LHCN-M2 (cell line): ENCODE data around the gene ASH1L. TPM values are rescaled to one million over a fixed set of nuclear protein-coding genes. Genes with fewer than 3 reads are reported as not detected.
"Not testable (repeated sequence)": the region's sequence is repeated elsewhere in the genome, so short reads cannot be mapped to it uniquely, and the experiment has no call there.

Source experiments
- DNase-seq: peaks from one replicate; pipeline ENCODE4 v3.0.0-alpha.2; 2012; ENCODE audit warnings: low read depth
- polyA plus RNA-seq: library from polyadenylated mRNA; unstranded; fragments of >200 nt; gene quantifications from one replicate; pipeline ENCODE4 v1.2.1, GENCODE V29; 2012; ENCODE audit warnings: missing spikeins
- total RNA-seq: library from RNA; depleted of rRNA; stranded (reverse); fragments of >200 nt; gene quantifications from 2 replicates; pipeline ENCODE4 v1.2.3, GENCODE V29; 2014; rRNA removed

ASH1L gene, protein sequence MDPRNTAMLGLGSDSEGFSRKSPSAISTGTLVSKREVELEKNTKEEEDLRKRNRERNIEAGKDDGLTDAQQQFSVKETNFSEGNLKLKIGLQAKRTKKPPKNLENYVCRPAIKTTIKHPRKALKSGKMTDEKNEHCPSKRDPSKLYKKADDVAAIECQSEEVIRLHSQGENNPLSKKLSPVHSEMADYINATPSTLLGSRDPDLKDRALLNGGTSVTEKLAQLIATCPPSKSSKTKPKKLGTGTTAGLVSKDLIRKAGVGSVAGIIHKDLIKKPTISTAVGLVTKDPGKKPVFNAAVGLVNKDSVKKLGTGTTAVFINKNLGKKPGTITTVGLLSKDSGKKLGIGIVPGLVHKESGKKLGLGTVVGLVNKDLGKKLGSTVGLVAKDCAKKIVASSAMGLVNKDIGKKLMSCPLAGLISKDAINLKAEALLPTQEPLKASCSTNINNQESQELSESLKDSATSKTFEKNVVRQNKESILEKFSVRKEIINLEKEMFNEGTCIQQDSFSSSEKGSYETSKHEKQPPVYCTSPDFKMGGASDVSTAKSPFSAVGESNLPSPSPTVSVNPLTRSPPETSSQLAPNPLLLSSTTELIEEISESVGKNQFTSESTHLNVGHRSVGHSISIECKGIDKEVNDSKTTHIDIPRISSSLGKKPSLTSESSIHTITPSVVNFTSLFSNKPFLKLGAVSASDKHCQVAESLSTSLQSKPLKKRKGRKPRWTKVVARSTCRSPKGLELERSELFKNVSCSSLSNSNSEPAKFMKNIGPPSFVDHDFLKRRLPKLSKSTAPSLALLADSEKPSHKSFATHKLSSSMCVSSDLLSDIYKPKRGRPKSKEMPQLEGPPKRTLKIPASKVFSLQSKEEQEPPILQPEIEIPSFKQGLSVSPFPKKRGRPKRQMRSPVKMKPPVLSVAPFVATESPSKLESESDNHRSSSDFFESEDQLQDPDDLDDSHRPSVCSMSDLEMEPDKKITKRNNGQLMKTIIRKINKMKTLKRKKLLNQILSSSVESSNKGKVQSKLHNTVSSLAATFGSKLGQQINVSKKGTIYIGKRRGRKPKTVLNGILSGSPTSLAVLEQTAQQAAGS (N-terminal part only)
- total RNA-seq = 19.2 and 24.2 TPM in 2 replicates
- polyA plus RNA-seq = 5.9 TPM

DNA sequence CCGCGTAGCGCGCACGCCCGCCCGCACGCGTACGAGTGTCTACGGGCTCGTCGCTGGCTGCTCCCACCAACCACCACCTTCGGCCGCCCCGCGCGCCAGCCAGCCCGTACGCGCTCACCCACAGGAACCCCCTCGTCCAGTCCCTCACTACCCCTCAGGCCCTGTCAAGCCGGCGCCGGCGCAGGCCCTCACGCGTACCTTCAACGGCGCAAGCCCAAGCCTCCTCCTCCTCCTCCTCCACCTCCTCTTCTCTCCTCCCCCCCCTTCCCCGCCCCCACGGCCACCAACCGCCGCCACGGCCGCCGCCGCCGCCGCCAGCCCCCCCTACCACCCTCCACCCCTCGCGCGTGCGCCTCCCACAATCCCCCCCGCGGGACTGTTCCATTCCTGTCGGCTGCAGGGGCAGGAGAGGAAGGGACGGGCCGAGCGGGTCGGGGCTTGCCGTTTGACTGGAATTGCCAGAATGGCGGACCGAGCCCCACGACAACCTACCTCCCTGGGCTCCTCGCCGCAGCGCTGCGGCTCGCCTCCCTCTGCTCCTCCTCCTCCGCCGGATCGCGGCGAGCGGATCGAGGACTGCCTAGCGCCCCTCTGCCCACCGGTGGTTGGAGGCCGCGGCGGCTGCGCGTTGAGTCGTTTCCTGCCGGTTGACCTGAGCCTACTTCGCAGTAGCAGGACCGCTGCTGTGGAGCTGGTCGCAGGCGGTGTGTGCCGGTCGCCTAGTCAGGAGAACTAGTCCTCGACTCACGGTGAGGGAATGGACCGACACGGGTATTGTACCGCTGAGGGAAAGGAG lies at the start of gene ASH1L:
Gene ASH1L, minus strand, starts transcription at position 223 of the 796 bp plus-strand sequence. CDS start 41,284 bp downstream, outside the sequence.
- DNase-seq = peak; percentile 91

DNA sequence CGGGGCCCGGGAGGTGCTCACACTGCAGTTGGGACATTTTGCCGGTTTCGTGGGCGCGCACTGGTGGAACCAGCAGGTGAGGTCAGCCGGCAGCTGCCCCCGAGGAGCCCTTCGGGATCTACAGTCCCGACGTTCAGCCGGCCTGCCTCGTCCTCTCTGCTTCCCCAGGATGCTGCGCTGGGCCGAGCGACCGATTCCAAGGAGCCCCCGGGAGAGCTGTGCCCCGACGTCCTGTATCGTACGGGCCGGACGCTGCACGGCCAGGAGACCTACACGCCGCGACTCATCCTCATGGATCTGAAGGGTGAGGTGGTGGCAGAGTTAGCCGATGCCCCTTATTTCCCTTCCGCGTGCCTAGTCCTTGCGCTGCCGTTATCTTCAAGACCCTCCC lies 47.6 kb upstream of the ASH1L start:
- not testable (repeated sequence) for DNase-seq

DNA sequence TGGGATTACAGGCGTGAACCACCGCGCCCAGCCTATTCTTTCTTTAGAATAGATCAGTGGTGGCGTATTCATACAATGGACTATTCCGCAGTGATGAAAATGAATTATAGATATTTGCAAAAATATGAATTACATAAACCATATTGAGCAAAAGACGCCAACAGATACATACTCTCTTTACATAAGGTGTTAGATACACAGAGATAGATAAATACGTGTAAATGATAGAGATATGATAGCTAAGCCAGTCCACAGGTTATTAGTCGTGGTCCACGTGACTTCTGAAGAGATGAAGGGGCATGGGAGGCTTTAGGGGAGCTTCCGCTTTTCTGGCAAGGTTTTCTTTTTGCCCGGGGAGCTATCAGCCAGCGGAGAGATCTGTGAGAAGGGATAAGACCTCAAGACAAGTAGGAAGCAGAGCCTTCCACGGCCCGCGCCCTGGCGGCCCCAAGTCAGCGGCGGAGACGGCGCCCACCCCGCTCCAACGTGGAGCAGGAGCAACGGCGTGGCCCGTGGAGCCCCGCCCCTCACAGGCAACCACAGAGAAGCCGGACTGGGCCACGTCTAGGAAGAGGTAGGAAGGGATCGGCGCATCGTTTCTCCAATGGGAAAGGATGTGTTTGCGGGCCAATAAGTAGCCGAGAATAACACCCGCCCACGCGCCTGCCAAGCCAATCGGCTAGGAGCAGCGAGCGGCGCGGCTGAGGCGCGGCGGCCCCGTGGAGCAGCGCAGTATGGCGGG lies 47.1 kb upstream of the ASH1L start, which contains the start of gene MSTO1:
Gene MSTO1, plus strand, starts transcription at position 704 of the 742 bp plus-strand sequence. Its CDS starts 31 bp downstream, at position 735.
- peak; percentile 96 for DNase-seq

DNA sequence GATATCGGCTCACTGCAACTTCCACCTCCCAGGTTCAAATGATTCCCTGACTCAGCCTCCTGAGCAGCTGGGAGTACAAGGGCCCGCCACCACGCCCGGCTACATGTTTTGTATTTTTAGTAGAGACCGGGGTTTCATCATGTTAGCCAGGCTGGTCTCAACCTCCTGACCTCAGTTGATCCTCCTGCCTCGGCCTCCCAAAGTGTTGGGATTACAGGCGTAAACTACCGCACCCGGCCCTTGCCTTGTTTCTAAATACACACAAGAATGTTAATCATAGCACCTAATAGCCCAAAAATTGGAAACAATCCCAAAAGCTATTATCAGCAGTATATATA lies 46.3 kb upstream of the ASH1L start:
- no peak for DNase-seq

DNA sequence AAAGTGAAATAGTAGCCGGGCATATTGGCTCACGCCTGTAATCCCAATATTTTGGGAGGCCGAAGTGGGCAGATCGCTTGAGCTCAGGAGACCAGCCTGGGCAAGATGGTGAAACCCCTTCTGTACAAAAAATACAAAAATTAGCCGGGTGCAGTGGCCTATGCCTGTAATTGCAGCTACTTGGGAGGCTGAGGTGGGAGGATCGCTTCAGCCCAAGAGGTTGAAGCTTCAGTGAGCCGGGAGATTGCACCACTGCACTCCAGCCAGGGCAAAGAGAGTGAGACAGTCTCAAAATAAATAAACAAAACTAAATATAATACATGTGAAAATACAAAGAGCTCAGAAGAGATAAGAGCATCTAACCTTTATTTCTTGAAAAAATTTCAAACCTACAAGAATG lies 45.1 kb upstream of the ASH1L start:
- no peak for DNase-seq

DNA sequence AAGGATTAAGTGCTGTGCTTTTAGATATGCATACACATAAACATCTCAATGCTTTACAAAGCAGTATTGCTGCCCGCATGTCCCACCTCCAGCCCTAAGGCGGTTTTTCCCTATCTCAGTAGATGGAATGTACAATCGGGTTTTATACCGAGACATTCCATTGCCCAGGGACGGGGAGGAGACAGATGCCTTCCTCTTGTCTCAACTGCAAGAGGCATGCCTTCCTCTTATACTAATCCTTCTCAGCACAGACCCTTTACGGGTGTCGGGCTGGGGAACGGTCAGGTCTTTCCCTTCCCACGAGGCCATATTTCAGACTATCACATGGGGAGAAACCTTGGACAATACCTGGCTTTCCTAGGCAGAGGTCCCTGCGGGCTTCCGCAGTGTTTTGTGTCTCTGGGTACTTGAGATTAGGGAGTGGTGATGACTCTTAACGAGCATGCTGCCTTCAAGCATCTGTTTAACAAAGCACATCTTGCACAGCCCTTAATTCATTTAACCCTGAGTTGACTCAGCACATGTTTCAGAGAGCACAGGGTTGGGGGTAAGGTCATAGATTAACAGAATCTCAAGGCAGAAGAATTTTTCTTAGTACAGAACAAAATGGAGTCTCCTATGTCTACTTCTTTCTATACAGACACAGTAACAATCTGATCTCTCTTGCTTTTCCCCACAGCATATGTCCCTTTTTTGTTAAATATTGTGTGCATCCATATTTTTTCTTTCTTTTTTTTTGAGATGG lies 37.4 kb upstream of the ASH1L start:
- not testable (repeated sequence) for DNase-seq

DNA sequence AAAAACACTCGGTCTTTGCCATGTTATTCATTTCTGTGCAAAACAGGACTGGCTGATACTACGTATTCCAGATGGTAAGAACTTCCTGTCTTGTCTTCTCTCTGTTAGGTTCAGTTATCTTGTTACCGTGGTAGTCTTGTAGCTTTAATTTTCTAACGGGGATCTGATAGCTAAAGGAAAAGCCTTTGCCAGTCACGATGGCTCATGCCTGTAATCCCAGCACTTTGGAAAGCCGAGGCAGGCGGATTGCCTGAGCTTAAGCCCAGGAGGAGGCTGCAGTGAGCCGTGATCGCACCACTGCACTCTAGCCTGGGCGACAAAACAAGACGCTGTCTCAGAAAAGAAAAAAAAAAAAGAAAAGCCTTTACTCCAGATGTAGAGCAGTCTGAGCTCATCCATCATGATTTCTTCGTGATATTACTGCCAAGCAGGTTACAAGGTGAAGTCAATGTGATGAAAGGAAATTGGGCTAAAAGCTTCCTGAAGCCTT lies 36.3 kb upstream of the ASH1L start:
- no peak for DNase-seq

DNA sequence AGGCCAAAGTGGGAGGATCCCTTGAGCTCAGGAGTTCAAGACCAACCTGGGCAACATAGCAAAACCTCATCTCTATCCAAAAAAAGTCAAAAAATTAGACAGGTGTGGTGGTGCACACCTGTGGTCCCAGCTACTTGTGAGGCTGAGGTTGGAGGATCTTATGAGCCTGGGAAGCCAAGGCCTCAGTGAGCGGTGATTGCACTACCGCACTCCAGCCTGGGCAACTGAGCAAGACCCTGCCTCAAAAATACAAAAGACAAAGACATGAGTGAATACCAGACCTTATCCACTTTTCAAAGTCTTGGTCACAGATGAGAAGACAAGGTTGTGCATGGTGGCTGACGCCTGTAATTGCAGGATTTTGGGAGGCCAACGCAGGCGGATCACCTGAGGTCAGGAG lies 34.3 kb upstream of the ASH1L start:
- no peak for DNase-seq

DNA sequence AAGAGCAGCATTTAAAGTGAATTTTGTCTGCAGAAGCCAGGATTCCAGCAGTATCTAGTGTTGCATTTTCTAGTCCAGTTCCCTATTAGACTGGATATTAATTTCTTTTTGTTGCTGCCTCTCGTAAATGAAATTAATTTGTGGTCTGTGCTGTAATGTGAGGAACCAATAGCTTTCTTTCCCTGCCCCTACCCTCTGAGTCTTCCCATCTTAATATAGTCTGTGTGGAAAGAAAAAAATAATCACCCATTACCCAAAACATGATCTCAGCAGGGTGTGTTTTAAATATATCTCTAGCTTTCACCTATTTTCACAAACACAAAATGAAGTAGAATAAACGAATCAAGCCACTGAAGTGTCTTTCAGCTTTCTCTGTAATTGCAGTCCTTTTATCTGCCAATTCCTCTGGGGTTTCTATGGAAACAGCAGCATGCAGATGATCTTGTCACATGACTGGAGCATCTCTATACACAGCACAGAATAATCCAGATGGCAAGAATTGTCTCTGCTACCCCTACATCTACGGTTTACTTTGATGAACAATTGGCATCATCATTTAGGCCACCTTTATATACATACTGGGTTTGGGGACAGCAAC lies 33.4 kb upstream of the ASH1L start:
- DNase-seq = not testable (repeated sequence)

DNA sequence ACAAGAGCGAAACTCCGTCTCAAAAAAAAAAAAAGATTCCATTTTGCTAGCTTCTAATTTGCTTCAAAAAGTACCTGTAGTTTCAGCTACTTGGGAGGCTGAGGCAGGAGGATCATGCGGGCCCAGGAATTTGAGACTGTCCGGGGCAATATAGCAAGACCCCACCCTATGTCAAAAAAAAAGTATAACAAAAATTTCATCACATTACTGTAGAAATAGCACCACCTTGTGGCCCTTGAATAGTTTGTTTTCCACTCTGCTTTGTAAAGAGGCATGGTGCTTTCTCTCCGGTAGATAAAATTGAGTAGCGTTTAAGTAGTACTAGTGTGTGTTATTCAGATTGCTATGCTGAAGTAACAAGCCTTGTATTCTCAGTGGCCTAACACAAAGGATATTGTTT lies 29.2 kb upstream of the ASH1L start:
- DNase-seq = peak; percentile 67

DNA sequence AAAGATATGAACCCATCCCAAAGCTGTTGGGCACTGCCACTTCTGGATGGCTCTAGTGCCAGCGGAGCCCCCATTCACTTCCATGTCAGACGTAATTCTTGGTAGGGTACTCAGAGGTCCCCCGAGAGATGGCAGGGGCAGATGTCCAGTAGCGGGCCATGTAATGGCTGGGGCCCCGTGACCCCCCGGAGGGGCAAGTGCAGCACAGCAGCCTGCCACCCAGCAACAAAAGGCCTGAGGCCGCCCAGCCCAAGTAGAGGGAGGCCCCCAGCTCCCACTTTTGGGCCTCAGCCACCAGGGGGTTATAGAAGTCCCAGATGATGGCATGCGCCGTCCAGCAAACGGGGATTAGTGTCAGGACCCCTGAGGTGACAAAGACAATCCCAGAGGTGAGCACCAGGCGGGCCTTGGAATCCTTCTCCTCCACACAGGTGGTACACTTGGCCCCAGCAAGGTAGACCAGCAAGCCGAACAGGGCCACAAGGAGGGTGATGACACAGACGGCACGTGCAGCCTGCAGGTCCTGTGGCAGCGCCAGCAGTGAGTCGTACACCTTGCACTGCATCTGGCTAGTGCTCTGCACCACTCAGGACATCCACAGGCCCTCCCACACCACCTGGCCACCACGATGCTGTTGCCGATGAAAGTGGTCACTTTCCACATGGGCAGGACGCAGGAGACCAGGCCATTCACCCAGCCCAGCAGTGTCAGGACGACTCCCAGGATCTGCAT lies 28.1 kb upstream of the ASH1L start:
- DNase-seq = not testable (repeated sequence)

DNA sequence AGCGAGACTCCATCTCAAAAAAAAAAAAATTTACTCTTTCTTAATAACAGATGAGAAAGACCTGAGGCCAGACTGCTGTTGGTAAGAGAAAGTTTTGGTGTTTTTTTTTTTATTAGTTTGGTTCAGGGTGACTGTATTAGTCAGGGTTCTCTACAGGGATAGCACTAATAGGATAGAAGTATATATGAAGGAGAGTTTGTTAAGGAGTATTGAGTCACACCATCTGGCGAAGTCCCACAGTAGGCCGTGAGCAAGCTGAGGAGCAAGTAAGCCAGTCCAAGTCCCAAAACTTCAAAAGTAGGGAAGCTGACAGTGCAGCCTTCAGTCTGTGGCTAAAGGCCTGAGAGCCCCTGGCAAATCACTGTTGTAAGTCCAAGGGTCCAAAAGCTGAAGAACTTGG lies 26.7 kb upstream of the ASH1L start:
- DNase-seq = not testable (repeated sequence)

DNA sequence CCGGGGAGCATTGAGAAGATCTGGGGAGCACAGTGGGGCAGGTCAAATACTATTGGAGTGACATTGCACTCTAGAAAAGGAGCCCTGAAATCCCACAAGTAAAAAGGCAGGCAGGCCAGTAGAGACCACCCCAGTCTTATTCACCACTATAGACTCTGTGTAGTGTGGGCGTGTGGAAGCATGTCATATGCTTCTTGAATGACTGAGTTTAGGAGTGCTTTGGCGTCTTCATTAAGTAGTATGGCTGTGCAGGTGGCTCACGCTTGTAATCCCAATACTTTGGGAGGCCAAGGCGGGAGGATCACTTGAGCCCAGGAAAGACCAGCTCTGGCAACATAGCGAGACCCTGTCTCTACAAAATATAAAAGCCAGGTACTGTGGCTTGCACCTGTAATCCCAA lies 21.2 kb upstream of the ASH1L start:
- not testable (repeated sequence) for DNase-seq

DNA sequence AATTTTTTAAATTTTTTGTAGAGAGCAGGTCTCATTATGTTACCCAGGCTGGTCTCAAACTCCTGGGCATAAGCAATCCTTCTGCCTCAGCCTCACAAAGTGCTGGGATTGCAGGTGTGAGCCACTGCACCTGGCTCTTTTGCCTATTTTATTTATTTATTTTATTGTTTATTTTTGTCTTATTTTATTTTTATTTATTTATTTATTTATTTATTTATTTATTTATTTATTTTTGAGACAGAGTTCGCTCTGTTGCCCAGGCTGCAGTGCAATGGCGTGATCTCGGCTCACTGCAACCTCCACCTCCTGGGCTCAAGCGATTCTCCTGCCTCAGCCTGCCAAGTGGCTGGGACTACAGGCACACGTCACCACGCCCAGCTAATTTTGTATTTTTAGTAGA lies 13.0 kb upstream of the ASH1L start:
- not testable (repeated sequence) for DNase-seq

DNA sequence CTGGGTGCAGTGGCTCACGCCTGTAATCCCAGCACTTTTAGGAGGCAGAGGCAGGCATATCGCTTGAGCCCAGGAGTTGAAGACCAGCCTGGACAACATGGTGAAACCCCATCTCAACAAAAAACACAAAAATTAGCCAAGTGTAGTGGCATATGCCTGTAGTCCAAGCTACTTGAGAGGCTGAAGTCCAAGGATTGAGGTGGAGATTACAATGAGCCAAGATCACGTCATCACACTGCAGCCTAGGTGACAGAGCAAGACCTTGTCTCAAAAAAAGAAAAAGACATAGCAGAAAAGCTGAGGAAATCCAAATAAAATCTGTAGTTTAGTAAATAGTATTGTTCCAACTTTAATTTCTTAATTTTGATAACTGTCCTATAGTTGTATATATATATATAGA lies 11.5 kb upstream of the ASH1L start:
- no peak for DNase-seq

DNA sequence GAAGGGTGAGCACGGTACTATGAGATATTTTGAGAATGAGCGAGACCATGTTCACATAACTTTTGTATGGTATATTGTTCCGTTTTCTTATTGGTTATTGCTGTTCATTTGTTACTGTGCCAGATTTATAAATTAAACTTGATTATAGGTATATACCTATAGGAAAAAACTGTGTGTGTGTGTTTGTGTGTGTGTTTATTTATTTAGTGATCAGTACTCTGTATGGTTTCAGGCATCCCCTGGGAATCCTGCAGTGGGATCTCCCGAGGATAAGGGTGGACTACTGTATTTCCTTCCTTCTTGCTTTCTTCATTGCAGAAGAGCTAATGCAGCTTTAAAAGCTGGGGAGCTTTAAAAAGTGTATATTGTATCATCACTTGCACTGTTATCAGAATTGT lies 8.0 kb upstream of the ASH1L start:
- no peak for DNase-seq

DNA sequence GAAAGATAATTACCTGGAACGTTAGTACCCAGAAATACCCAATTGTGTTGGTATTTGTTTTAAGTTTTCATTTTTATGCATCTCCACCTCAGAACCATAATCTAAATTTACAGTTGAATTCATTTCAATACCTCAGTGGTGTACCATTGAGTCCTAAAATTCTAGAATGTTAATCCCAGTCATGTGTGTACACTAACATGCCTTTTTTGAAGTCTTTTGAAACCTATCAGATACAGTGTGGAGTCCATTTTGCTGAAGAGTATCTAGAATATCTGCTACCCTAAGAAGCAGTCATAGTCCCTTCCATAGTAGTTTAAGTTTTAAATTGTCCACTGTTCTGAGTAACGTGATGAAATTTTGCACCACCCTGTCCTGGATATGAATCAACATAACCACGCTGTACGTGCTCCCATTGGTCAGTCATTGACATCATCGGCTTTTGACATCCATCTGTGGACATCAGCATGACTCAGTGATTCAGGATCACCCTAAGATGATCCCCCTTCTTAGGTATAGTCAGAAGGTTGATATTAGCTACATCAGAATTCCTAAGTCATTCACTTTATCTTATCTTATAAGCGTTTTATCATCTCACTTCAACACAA lies 7.5 kb upstream of the ASH1L start:
- DNase-seq = peak; percentile 79
